GM10266 (cell line): ENCODE measurements around the gene ARL2.

ENCODE experiments used
- DNase-seq: peaks from one replicate; pipeline ENCODE4 v3.0.0; 2012; ENCODE audit errors: extremely low spot score
- TF ChIP-seq, protein P1 (sequence below): IDR thresholded peaks from 2 replicates; pipeline ENCODE4 v1.5.1; 2012; ENCODE audit warnings: mild to moderate bottlenecking, low read depth; ENCODE audit not compliant: control insufficient read depth, insufficient read depth; ENCODE audit errors: missing control alignments

The ARL2 gene

DNA sequence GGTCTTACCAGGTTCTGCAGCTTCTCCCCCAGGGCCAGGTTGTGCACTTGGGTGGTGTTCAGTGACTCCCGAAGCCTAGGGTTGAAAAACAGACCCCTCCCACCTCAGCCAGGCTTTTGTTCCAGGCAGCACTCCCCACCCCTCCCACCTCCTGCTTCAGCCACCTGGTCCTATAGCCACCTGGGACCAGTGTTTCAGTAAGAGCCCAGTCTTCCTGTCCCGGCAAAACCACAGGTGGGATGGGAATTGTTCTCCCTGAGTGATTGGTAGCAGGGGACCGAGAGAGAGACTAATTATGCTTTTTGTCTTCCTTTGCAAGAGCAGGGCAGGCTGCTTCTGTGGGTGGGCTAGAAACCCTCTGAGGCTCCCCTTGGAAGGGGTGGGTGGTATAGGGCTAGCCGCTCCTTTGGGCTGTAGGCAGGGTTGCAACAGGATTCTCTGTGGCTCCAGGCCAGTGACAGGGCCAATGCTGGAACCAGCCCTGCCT, 52.9 kb downstream of the ARL2 start:
- no peak for DNase-seq
- TF ChIP-seq, protein P1, sequence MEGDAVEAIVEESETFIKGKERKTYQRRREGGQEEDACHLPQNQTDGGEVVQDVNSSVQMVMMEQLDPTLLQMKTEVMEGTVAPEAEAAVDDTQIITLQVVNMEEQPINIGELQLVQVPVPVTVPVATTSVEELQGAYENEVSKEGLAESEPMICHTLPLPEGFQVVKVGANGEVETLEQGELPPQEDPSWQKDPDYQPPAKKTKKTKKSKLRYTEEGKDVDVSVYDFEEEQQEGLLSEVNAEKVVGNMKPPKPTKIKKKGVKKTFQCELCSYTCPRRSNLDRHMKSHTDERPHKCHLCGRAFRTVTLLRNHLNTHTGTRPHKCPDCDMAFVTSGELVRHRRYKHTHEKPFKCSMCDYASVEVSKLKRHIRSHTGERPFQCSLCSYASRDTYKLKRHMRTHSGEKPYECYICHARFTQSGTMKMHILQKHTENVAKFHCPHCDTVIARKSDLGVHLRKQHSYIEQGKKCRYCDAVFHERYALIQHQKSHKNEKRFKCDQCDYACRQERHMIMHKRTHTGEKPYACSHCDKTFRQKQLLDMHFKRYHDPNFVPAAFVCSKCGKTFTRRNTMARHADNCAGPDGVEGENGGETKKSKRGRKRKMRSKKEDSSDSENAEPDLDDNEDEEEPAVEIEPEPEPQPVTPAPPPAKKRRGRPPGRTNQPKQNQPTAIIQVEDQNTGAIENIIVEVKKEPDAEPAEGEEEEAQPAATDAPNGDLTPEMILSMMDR: no peak

DNA sequence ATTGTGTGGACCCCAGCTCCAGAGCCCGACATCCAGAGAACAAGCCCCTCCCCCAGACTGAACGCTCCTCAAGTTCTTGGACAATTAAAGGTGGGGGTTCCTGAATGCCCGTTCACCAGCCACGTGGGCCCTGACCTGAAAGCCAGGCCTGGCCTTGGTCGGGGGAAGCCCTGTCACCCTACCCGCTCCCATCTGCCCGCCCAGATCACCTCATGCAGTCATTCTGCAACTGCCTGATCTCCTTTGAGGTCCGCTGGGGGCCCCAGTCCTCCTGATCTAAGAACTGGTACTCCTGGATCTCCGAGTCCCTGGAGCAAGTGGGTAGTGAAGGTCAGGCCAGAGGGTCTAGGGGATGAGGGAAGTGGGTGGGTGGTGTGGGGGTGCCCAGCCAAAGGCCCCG, 53.5 kb downstream of the ARL2 start:
- peak; percentile 50 for DNase-seq
- TF ChIP-seq, protein P1: no peak

DNA sequence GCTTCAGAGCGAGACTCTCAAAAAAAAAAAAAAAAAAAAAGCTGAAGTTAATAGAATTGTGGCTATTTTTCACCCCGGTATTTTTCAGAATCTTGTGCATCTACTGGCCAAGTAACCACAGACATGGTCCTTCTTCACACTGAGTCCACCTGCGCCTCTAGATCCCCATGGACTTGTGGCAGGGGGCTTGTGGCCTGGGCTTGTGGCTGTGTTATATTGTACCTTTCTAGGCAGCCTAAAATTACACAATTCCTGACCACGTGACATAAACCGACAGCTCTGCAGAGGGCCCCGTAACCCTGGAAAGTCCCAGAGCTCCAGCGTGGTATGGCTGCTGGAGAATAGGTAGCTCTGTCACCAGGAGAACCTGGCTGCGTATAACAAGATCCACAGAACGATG, 55.3 kb downstream of the ARL2 start:
- DNase-seq: no peak
- TF ChIP-seq, protein P1: no peak
